Fibroblast of mammary gland (primary cell): ENCODE data around the gene FBXL16.
"Not testable (repeated sequence)": the region's sequence is repeated elsewhere in the genome, so short reads cannot be mapped to it uniquely, and the experiment has no call there.

Experiments
- DNase-seq: peaks from one replicate; pipeline ENCODE4 v3.0.0-alpha.2; 2010; ENCODE audit warnings: low read depth
- H3K4me3 ChIP-seq: 2 replicates; pipeline ENCODE4 v1.5.1; 2011; ENCODE audit warnings: low read depth, mild to moderate bottlenecking, low read length, moderate library complexity; ENCODE audit not compliant: control insufficient read depth
- TF ChIP-seq, protein P1 (sequence below): conservative IDR thresholded peaks from 2 replicates; pipeline ENCODE4 v1.5.1; 2011; ENCODE audit warnings: low read depth, low read length, inconsistent platforms; ENCODE audit not compliant: control insufficient read depth, insufficient read depth

Gene FBXL16

DNA sequence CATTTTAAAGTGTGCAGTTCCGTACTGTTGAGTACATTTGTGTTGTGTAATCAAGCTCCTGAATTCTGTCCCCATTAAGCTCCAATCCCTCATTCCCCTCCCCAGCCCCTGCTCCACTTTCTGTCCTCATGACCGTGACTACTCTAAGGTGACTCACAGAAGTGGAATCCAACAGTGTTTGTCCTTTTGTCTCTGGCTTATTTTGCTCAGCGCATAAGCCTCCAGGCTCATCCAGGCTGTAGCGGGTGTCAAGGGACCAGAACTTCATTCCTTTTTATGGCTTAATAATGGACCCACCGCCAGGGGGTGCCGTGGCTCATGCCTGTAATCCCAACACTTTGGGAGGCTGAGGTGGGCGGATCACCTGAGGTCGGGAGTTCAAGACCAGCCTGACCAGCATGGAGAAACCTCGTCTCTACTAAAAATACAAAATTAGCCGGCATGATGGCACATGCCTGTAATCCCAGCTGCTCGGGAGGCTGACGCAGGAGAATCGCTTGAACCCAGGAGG lies 7.2 kb upstream of the FBXL16 start:
- TF ChIP-seq, protein P1, sequence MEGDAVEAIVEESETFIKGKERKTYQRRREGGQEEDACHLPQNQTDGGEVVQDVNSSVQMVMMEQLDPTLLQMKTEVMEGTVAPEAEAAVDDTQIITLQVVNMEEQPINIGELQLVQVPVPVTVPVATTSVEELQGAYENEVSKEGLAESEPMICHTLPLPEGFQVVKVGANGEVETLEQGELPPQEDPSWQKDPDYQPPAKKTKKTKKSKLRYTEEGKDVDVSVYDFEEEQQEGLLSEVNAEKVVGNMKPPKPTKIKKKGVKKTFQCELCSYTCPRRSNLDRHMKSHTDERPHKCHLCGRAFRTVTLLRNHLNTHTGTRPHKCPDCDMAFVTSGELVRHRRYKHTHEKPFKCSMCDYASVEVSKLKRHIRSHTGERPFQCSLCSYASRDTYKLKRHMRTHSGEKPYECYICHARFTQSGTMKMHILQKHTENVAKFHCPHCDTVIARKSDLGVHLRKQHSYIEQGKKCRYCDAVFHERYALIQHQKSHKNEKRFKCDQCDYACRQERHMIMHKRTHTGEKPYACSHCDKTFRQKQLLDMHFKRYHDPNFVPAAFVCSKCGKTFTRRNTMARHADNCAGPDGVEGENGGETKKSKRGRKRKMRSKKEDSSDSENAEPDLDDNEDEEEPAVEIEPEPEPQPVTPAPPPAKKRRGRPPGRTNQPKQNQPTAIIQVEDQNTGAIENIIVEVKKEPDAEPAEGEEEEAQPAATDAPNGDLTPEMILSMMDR: peak; percentile 47
- not testable (repeated sequence) for H3K4me3 ChIP-seq
- peak; percentile 98 for DNase-seq

GRCh38 chr16:711548-712320 lies 6.1 kb upstream of the FBXL16 start:
- H3K4me3 ChIP-seq: no peak overlapping the region
- peak; percentile 59 for DNase-seq
- TF ChIP-seq, protein P1: peak; percentile 70

GRCh38 chr16:711084-711483 lies 5.5 kb upstream of the FBXL16 start:
- no peak overlapping the region for H3K4me3 ChIP-seq
- TF ChIP-seq, protein P1: no peak
- DNase-seq: no peak

DNA sequence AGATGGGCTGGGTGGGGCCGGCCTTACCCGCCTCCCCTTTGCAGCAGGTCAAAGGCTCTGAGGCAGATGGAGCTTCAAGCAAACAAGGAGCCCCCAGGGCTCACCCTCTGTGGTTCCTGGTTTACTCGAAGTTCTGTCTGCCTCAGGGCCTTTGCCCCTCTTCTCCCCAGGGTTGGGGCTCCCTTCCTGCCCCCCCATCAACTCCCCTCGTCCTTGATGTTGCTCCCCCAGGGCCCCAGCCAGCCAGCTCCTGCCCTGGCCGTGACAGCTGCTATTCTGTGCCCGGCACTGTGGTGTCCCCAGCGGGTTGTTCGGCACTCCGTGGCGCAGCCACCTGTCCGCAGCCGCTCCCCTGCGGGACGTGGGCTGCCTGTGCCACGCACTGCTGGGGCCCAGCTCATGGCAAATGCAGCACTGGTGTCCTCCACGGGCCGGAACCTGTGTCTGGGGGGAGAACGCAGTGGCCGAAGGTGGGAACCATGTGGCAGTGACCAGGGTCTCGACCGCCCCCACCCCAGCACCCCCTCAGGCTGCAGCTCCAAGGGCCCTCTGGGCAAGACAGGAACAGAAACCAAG lies 5.0 kb upstream of the FBXL16 start:
- no peak for DNase-seq
- H3K4me3 ChIP-seq: no peak overlapping the region
- TF ChIP-seq, protein P1: no peak

- TF ChIP-seq, protein P1: no peak
- peak; percentile 84 for DNase-seq
Observed at GRCh38 chr16:709566-710499, 4.2 kb upstream of the FBXL16 start.

DNA sequence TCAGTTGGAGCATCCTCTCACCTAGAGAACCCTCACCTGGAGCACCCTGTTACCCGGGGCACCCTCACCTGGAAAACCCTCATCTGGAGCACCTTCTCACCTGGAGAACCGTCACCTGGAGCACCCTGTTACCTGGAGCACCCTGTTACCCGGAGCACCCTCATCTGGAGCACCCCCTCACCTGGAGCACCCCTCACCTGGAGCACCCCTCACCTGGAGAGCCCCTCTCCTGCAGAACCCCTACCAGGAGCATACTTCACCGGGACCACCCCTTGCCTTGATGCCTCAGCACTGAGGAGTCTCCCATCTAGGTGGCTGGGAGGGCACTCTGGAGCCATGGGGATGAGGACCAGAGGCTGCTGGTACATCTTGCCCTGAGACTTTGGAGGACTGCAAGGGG lies 3.4 kb upstream of the FBXL16 start:
- no peak overlapping the region for H3K4me3 ChIP-seq
- DNase-seq: no peak
- TF ChIP-seq, protein P1: no peak

More at GRCh38 chr16:709566-710499, 4.2 kb upstream of the FBXL16 start:
- no peak overlapping the region for H3K4me3 ChIP-seq
